GM12865 (cell line): ENCODE data around the gene CASK.

ENCODE experiments used
- DNase-seq: peaks from one replicate; pipeline ENCODE4 v3.0.0; 2010; ENCODE audit warnings: low read depth
- H3K4me3 ChIP-seq: 2 replicates; pipeline ENCODE4 v1.5.1; 2011; ENCODE audit warnings: mild to moderate bottlenecking, low read depth, low read length, control low read depth
- CTCF ChIP-seq: IDR thresholded peaks from 2 replicates; pipeline ENCODE4 v1.5.1; 2011; ENCODE audit warnings: low read length, control low read depth, low read depth, inconsistent platforms; ENCODE audit not compliant: insufficient read depth; ENCODE audit errors: missing control alignments

CASK gene

GRCh38 chrX:41478381-41478911 is 444.9 kb downstream of the CASK start:
- no peak overlapping the region for H3K4me3 ChIP-seq
- DNase-seq, result no peak
- TF ChIP-seq CTCF, result no peak

GRCh38 chrX:41475591-41476241 is 447.6 kb downstream of the CASK start:
- H3K4me3 ChIP-seq, result no peak overlapping the region
- no peak for DNase-seq
- no peak for TF ChIP-seq CTCF

- no peak for DNase-seq
- H3K4me3 ChIP-seq, result no peak overlapping the region
- TF ChIP-seq CTCF, result no peak
Observed at GRCh38 chrX:41475191-41475590, 448.2 kb downstream of the CASK start.

- DNase-seq, result no peak
- no peak for TF ChIP-seq CTCF
- H3K4me3 ChIP-seq, result no peak overlapping the region
Observed at GRCh38 chrX:41474726-41475100, 448.6 kb downstream of the CASK start.

GRCh38 chrX:41473936-41474725 is 449.2 kb downstream of the CASK start:
- no peak for TF ChIP-seq CTCF
- no peak for DNase-seq
- no peak overlapping the region for H3K4me3 ChIP-seq

- no peak for DNase-seq
- no peak overlapping the region for H3K4me3 ChIP-seq
- TF ChIP-seq CTCF, result no peak
Observed at GRCh38 chrX:41472231-41472815, 451.0 kb downstream of the CASK start.
